ENCODE measurements around the gene PADI3.

The PADI3 gene

GRCh38 chr1:17243274-17243673, 5.6 kb upstream of the PADI3 start:
- DNase-seq, result no peak

GRCh38 chr1:17244821-17245740, 3.8 kb upstream of the PADI3 start:
- DNase-seq, result no peak

- no peak for DNase-seq
These were observed 3.0 kb upstream of the PADI3 start for GRCh38 chr1:17245816-17246325.

- DNase-seq, result no peak
These were observed 1.9 kb upstream of the PADI3 start for GRCh38 chr1:17246971-17247370.

GRCh38 chr1:17250601-17251000, 1.7 kb downstream of the PADI3 start:
- DNase-seq, result no peak

- no peak for DNase-seq
These were observed 2.3 kb downstream of the PADI3 start for GRCh38 chr1:17251246-17251645.

GRCh38 chr1:17251701-17252376, 2.9 kb downstream of the PADI3 start:
- DNase-seq, result no peak

GRCh38 chr1:17255336-17255735, 6.4 kb downstream of the PADI3 start:
- no peak for DNase-seq

GRCh38 chr1:17258116-17258757, 9.3 kb downstream of the PADI3 start:
- no peak for DNase-seq

- DNase-seq, result no peak
These were observed 9.8 kb downstream of the PADI3 start for GRCh38 chr1:17258758-17259130.

- DNase-seq, result no peak
These were observed 10.5 kb downstream of the PADI3 start for GRCh38 chr1:17259233-17259873.

- no peak for DNase-seq
These were observed 11.4 kb downstream of the PADI3 start for GRCh38 chr1:17260264-17260663.

- DNase-seq, result no peak
These were observed 11.8 kb downstream of the PADI3 start for GRCh38 chr1:17260738-17261137.

GRCh38 chr1:17263936-17264335, 15.0 kb downstream of the PADI3 start:
- no peak for DNase-seq

- no peak for DNase-seq
These were observed 15.6 kb downstream of the PADI3 start for GRCh38 chr1:17264470-17264869.

- no peak for DNase-seq
These were observed 16.3 kb downstream of the PADI3 start for GRCh38 chr1:17265162-17265561.

- DNase-seq, result no peak
These were observed 17.1 kb downstream of the PADI3 start for GRCh38 chr1:17265950-17266349.

GRCh38 chr1:17270891-17271765, 22.2 kb downstream of the PADI3 start:
- no peak for DNase-seq

- DNase-seq, result no peak
These were observed 23.2 kb downstream of the PADI3 start for GRCh38 chr1:17272066-17272465.

- DNase-seq, result no peak
These were observed 23.7 kb downstream of the PADI3 start for GRCh38 chr1:17272646-17273045.

- DNase-seq, result no peak
These were observed 24.2 kb downstream of the PADI3 start for GRCh38 chr1:17273096-17273495.
